GM06990 (cell line): Measurements from ENCODE around the gene CTTNBP2NL.
"Not testable (repeated sequence)": the region's sequence is repeated elsewhere in the genome, so short reads cannot be mapped to it uniquely, and the experiment has no call there.

Experiments used
- DNase-seq: peaks from one replicate; pipeline ENCODE4 v3.0.0-alpha.2; 2011; ENCODE audit not compliant: insufficient read length; ENCODE audit errors: extremely low read depth
- H3K27me3 ChIP-seq: replicated peaks from 2 replicates; pipeline ENCODE4 v1.6.0; 2011; ENCODE audit warnings: low read length; ENCODE audit not compliant: control insufficient read depth, insufficient read depth
- H3K36me3 ChIP-seq: 2 replicates; pipeline ENCODE4 v1.5.1; 2011; ENCODE audit warnings: low read length; ENCODE audit not compliant: control insufficient read depth, insufficient read depth
- H3K4me3 ChIP-seq: replicated peaks from 2 replicates; pipeline ENCODE4 v1.5.1; 2011; ENCODE audit warnings: low read depth, mild to moderate bottlenecking, control low read depth, low read length
- CTCF ChIP-seq: IDR thresholded peaks from 2 replicates; pipeline ENCODE4 v1.5.1; 2011; ENCODE audit warnings: low read length, control low read depth, mild to moderate bottlenecking, inconsistent platforms; ENCODE audit not compliant: insufficient read depth, poor library complexity, severe bottlenecking

CTTNBP2NL gene

DNA sequence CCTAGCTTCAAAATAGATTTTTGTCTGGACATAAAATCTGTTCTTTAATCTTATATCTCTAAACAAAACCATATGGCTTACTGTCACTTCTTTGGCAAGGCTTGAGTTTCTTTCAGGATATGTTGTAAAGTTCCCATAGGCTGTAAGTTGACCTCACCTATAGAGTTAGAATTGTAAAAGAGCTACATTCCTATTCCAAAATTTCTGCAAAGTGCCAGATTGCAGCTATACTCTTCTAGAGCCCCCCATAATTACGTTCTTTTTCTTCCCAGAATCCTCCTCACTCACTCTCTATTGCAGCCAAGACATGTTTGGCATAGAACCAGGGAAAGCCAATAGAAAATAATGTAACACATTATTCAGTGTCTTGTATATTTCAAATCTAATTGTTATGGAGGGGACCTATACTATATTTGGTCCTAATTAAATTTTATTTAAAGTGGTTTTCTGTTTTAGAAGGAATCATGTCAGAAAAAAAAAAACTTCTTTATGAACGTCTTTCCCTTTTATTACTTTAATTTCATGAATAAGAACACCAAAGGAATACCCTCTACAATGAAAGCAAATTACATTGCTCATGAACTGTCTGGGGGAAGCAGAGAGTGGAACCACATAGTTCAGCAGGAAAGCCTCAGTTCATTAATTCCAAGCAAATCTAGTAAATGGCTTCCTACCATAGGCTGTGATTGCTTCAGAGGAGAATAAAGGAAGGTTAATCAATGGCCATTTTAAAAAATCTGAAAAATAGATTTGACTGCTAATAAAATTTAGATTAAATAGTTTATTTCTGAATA, 22.3 kb downstream of the CTTNBP2NL start:
- DNase-seq, result no peak
- Histone ChIP-seq H3K4me3 (no peak overlapping the region), H3K27me3 (no peaks in the 10 kb centered on the region), H3K36me3 (no peaks in the 10 kb centered on the region; the same call in 1 of the 2 replicates)
- no peak for TF ChIP-seq CTCF

GRCh38 chr1:112423207-112423606, 27.2 kb downstream of the CTTNBP2NL start:
- Histone ChIP-seq H3K36me3 (no peaks in the 10 kb centered on the region; the same call in 1 of the 2 replicates), H3K4me3 (no peak overlapping the region), H3K27me3 (no peaks in the 10 kb centered on the region)
- no peak for DNase-seq
- no peak for TF ChIP-seq CTCF

DNA sequence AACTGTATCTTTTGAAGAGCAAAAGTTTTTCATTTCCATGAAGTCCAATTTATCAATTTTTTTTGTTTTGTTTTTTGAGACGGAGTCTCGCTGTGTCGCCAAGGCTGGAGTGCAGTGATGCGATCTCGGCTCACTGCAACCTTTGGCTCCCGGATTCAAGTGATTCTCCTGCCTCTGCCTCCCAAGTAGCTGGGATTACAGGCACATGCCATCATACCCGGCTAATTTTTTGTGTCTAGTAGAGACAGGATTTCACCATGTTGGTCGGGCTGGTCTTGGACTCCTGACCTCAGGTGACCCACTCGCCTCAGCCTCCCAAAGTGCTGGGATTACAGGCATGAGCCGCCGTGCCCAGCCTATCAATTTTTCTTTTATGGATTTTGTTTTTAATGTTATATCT, 27.7 kb downstream of the CTTNBP2NL start:
- not testable (repeated sequence) for H3K4me3 ChIP-seq, H3K36me3 ChIP-seq, H3K27me3 ChIP-seq, DNase-seq

- no peak for TF ChIP-seq CTCF
- Histone ChIP-seq H3K27me3 (no peaks in the 10 kb centered on the region), H3K36me3 (no peaks in the 10 kb centered on the region), H3K4me3 (no peak overlapping the region)
- DNase-seq, result no peak
Measured at GRCh38 chr1:112429749-112430148, 33.7 kb downstream of the CTTNBP2NL start.

DNA sequence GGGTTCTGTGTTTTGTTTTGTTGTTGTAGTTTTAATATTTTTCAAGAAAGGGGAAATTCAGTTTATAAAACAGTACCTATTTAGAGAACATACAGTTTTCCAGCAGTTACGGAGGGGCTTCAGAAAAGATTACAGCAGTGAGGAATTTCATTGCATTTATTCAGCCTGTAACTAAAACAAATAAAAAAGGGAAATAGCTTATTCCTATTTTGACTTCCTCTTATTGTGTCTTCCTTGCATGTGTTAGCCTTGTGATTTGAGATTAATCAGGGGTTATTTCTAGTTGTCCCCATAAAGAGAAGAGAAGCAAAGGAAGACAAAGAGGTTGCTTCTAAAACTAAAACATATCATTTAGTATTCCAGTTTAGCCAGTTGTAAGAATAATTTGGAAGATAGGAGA, 35.0 kb downstream of the CTTNBP2NL start:
- H3K4me3 ChIP-seq, result no peak overlapping the region

GRCh38 chr1:112435448-112435847, 39.4 kb downstream of the CTTNBP2NL start:
- Histone ChIP-seq H3K36me3 (no peaks in the 10 kb centered on the region), H3K4me3 (no peak overlapping the region), H3K27me3 (no peaks in the 10 kb centered on the region)
- no peak for TF ChIP-seq CTCF
- DNase-seq, result no peak

More for the DNA sequence above, 35.0 kb downstream of the CTTNBP2NL start:
- H3K27me3 ChIP-seq, result no peaks in the 10 kb centered on the region
- DNase-seq, result no peak
- H3K36me3 ChIP-seq, result no peaks in the 10 kb centered on the region
- no peak for TF ChIP-seq CTCF
